H1 (cell line): ENCODE measurements around the gene OR2B2.

Source experiments
- BRCA1 ChIP-seq: IDR thresholded peaks from 2 replicates; pipeline ENCODE4 v1.6.1; 2012; ENCODE audit warnings: low read depth, low read length, improper control_type of control experiment
- CTCF ChIP-seq, 3 experiments: IDR thresholded peaks; 1 replicate in 2 of 3; 2 replicates in 1 of 3; pipeline versions ENCODE4 v1.5.1 to v1.6.1; 2011; ENCODE audit warnings: low read length in 3 of 3, mild to moderate bottlenecking in 3 of 3, inconsistent platforms in 2 of 3, low read depth in 1 of 3, moderate library complexity in 1 of 3; ENCODE audit not compliant: insufficient read depth in 1 of 3; ENCODE audit errors: control extremely low read depth in 1 of 3
- EP300 ChIP-seq, 2 experiments: IDR thresholded peaks; 1 replicate in 1 of 2; 2 replicates in 1 of 2; pipeline ENCODE4 v1.6.1; 2011 to 2012; ENCODE audit warnings: low read depth in 2 of 2, low read length in 2 of 2, mild to moderate bottlenecking in 2 of 2, borderline replicate concordance in 1 of 2, inconsistent platforms in 1 of 2, moderate library complexity in 1 of 2
- EZH2 ChIP-seq: fragments of 200-600 bp; sonication (generic); IDR thresholded peaks from 2 replicates; pipeline ENCODE4 v1.7.1; 2012; ENCODE audit warnings: low read depth, mild to moderate bottlenecking, moderate library complexity, low read length, inconsistent platforms; ENCODE audit not compliant: severe bottlenecking
- FOSL1 ChIP-seq: IDR thresholded peaks from 2 replicates; pipeline ENCODE4 v1.6.1; 2011; ENCODE audit warnings: mild to moderate bottlenecking, low read depth, low read length, moderate library complexity; ENCODE audit not compliant: insufficient read depth
- RXRA ChIP-seq: IDR thresholded peaks from 2 replicates; pipeline ENCODE4 v1.6.1; 2011; ENCODE audit warnings: low read depth, mild to moderate bottlenecking, low read length, moderate library complexity; ENCODE audit not compliant: insufficient read depth

- no peak for TF ChIP-seq FOSL1
- TF ChIP-seq CTCF (IDR thresholded peaks at IDR 0.05; ENCODE audit: control extremely low read depth in 1 of 3, insufficient read depth in 1 of 3, low read depth in 1 of 3, low read length in 3 of 3) = no peak
- TF ChIP-seq RXRA = no peak
- TF ChIP-seq EZH2 = no peak
- no peak for TF ChIP-seq EP300 (IDR thresholded peaks at IDR 0.05; ENCODE audit: borderline replicate concordance in 1 of 2, low read depth in 2 of 2, low read length in 2 of 2)
- TF ChIP-seq BRCA1 = no peak
These were observed 49.7 kb downstream of the OR2B2 start for GRCh38 chr6:27862396-27863066.
